HCT116 (cell line): Measurements from ENCODE around the gene CACNA1E. TPM values are rescaled to one million over a fixed set of nuclear protein-coding genes. Genes with fewer than 3 reads are reported as not detected.
"Not testable (repeated sequence)": the region's sequence is repeated elsewhere in the genome, so short reads cannot be mapped to it uniquely, and the experiment has no call there.

Experiments
- ATAC-seq: fragments of 200-7000 bp; cut with Tn5 transposase; 2 replicates; pipeline ENCODE4 v1.9.1; 2020; ENCODE audit warnings: mild to moderate bottlenecking, moderate library complexity
- BruUV-seq: library from RNA; stranded (reverse); fragments of 400-500 nt; replicated peaks from 2 replicates; lab custom pipeline; 2021; lab: Mats Ljungman, UMichigan
- CTCF ChIA-PET: fragments of 300-600 bp; sonication (Branson Sonifier 250); formaldehyde crosslinking; loops from one replicate; lab custom pipeline; 2021; ENCODE audit warnings: antibody characterized with exemption; lab: Charles Lee
- POLR2A ChIA-PET: fragments of 300-600, 350-600 bp; sonication (Branson Sonifier 250); formaldehyde crosslinking; loops from one replicate; lab custom pipeline; 2021; ENCODE audit warnings: antibody characterized with exemption; lab: Charles Lee
- RAD21 ChIA-PET, 2 experiments: fragments of 300-600 bp; sonication (Branson Sonifier 250); formaldehyde crosslinking; loops; one replicate each; lab custom pipeline; 2023; ENCODE audit warnings: low total read pairs in 2 of 2; ENCODE audit not compliant: uncharacterized antibody in 2 of 2, unreplicated experiment in 2 of 2, low non-redundant PET in 1 of 2; lab: Charles Lee
- DNase-seq: peaks from one replicate; pipeline ENCODE4 v3.0.0-alpha.2; 2010; ENCODE audit warnings: low read depth, low spot score
- H2AFZ ChIP-seq: fragments of 200-600 bp; shearing (Covaris generic), sonication (generic); 2 replicates; pipeline ENCODE4 v1.6.1; 2017; ENCODE audit warnings: low read depth, mixed run types, mixed read lengths, antibody characterized with exemption, low read length; ENCODE audit not compliant: poor library complexity, severe bottlenecking
- H3K27ac ChIP-seq: 2 replicates; pipeline ENCODE4 v1.5.1; 2012; ENCODE audit warnings: low read depth, low read length
- H3K27me3 ChIP-seq: fragments of 200-600 bp; sonication (generic); 2 replicates; pipeline ENCODE4 v1.6.1; 2016; ENCODE audit warnings: mixed run types, low read length, mixed read lengths; ENCODE audit not compliant: insufficient read depth
- H3K36me3 ChIP-seq, 2 experiments: fragments of 200-500 bp in 1 of 2; fragments of 200-600 bp in 1 of 2; sonication (Bioruptor generic) in 1 of 2; sonication (generic) in 1 of 2; 2 replicates each; pipeline versions ENCODE4 v1.5.1 to v1.6.1; 2014 to 2016; ENCODE audit warnings: low read length in 2 of 2, inconsistent platforms in 1 of 2, mixed read lengths in 1 of 2, mixed run types in 1 of 2; ENCODE audit not compliant: insufficient read depth in 2 of 2, control insufficient read depth in 1 of 2
- H3K4me1 ChIP-seq, 2 experiments: fragments of 200-600 bp in 1 of 2; sonication (generic) in 1 of 2; 2 replicates each; pipeline versions ENCODE4 v1.5.1 to v1.6.1; 2012 to 2017; ENCODE audit warnings: low read length in 2 of 2, inconsistent platforms in 1 of 2, mild to moderate bottlenecking in 1 of 2, mixed read lengths in 1 of 2, mixed run types in 1 of 2, moderate library complexity in 1 of 2; ENCODE audit not compliant: insufficient read depth in 2 of 2, control insufficient read depth in 1 of 2
- H3K4me2 ChIP-seq: fragments of 200-600 bp; sonication (generic); 2 replicates; pipeline ENCODE4 v1.6.1; 2017; ENCODE audit warnings: mixed run types, low read length, mixed read lengths
- H3K4me3 ChIP-seq, 2 experiments: fragments of 200-600 bp in 1 of 2; sonication (generic) in 1 of 2; replicated peaks in 1 of 2; 2 replicates each; pipeline ENCODE4 v1.5.1; 2011 to 2016; ENCODE audit warnings: low read length in 2 of 2, control low read depth in 1 of 2, low read depth in 1 of 2, mild to moderate bottlenecking in 1 of 2, mixed read lengths in 1 of 2, mixed run types in 1 of 2
- H3K79me2 ChIP-seq: fragments of 200-600 bp; sonication (generic); 2 replicates; pipeline ENCODE4 v1.6.1; 2017; ENCODE audit warnings: mild to moderate bottlenecking, mixed run types, low read length, moderate library complexity, mixed read lengths; ENCODE audit not compliant: insufficient read depth
- H3K9ac ChIP-seq: fragments of 200-600 bp; sonication (generic); 2 replicates; pipeline ENCODE4 v1.6.1; 2016; ENCODE audit warnings: low read length, mixed read lengths
- H3K9me2 ChIP-seq: fragments of 200-600 bp; sonication (generic), shearing (Covaris generic); 2 replicates; pipeline ENCODE4 v1.6.1; 2017; ENCODE audit warnings: mixed run types, mild to moderate bottlenecking, moderate library complexity; ENCODE audit not compliant: insufficient read depth
- H3K9me3 ChIP-seq, 2 experiments: fragments of 200-500 bp in 1 of 2; fragments of 200-600 bp in 1 of 2; sonication (Bioruptor generic) in 1 of 2; sonication (generic) in 1 of 2; 2 replicates each; pipeline ENCODE4 v1.6.1; 2014 to 2017; ENCODE audit warnings: low read length in 2 of 2, mixed read lengths in 2 of 2, inconsistent platforms in 1 of 2, low read depth in 1 of 2, mild to moderate bottlenecking in 1 of 2, mixed run types in 1 of 2, moderate library complexity in 1 of 2; ENCODE audit not compliant: control insufficient read depth in 1 of 2, insufficient read depth in 1 of 2
- H4K20me1 ChIP-seq: fragments of 200-600 bp; sonication (generic), shearing (Covaris generic); 2 replicates; pipeline ENCODE4 v1.6.1; 2017; ENCODE audit warnings: mixed run types, mild to moderate bottlenecking, moderate library complexity; ENCODE audit not compliant: insufficient read depth
- CBX3 ChIP-seq: IDR thresholded peaks from 2 replicates; pipeline ENCODE4 v1.6.1; 2012; ENCODE audit warnings: low read depth
- CEBPB ChIP-seq: IDR thresholded peaks from 2 replicates; pipeline ENCODE4 v1.6.1; 2012; ENCODE audit warnings: low read depth
- CTCF ChIP-seq, 3 experiments: fragments of 200-600 bp in 1 of 3; sonication (generic) in 1 of 3; IDR thresholded peaks in 2 of 3; conservative IDR thresholded peaks in 1 of 3; 2 replicates each; pipeline ENCODE4 v1.5.1; 2012 to 2017; ENCODE audit warnings: low read depth in 2 of 3, low read length in 2 of 3, antibody characterized with exemption in 1 of 3, borderline replicate concordance in 1 of 3, control low read depth in 1 of 3, mild to moderate bottlenecking in 1 of 3, mixed read lengths in 1 of 3, mixed run types in 1 of 3, moderate library complexity in 1 of 3; ENCODE audit not compliant: insufficient read depth in 1 of 3
- ELF1 ChIP-seq: IDR thresholded peaks from 2 replicates; pipeline ENCODE4 v1.6.1; 2012; ENCODE audit warnings: low read depth, borderline replicate concordance
- MAX ChIP-seq: IDR thresholded peaks from 2 replicates; pipeline ENCODE4 v1.6.1; 2012
- REST ChIP-seq: IDR thresholded peaks from 2 replicates; pipeline ENCODE4 v1.6.1; 2012; ENCODE audit warnings: low read depth
- SIN3A ChIP-seq: IDR thresholded peaks from 2 replicates; pipeline ENCODE4 v1.6.1; 2012; ENCODE audit warnings: low read depth
- SP1 ChIP-seq: IDR thresholded peaks from 2 replicates; pipeline ENCODE4 v1.6.1; 2012; ENCODE audit warnings: low read depth
- SRF ChIP-seq: IDR thresholded peaks from 2 replicates; pipeline ENCODE4 v1.6.1; 2012; ENCODE audit warnings: low read depth
- TCF7L2 ChIP-seq: IDR thresholded peaks from 2 replicates; pipeline ENCODE4 v1.7.0; 2011; ENCODE audit warnings: borderline replicate concordance, inconsistent platforms; ENCODE audit not compliant: insufficient read depth, insufficient read length; ENCODE audit errors: extremely low read depth
- ZFX ChIP-seq: fragments of 450-650 bp; IDR thresholded peaks from 2 replicates; pipeline ENCODE4 v1.6.1; 2017
- intact Hi-C: fragments of 100-400 bp; cut with micrococcal nuclease; formaldehyde crosslinking; loops from 2 replicates; pipeline ENCODE4 v1.10.0; 2022
- total RNA-seq: library from RNA; stranded (reverse); gene quantifications from one replicate; pipeline ENCODE4 v1.2.1, GENCODE V29; 2021; ENCODE audit not compliant: unreplicated experiment

The CACNA1E gene
- total RNA-seq, 1 experiment from 2014 or later, result 0.02 TPM

- no TSS peak for BruUV-seq
- no peak for DNase-seq
- no peak overlapping the region for H3K4me3 ChIP-seq
- no peaks in the 10 kb centered on the region for H3K79me2 ChIP-seq
- H3K27me3 ChIP-seq, result peaks cover 5% of the 10 kb centered on the region; the same call in 1 of the 2 replicates
- H3K9me2 ChIP-seq, result no peaks in the 10 kb centered on the region
- no peak for ATAC-seq
- no peak overlapping the region for H3K9ac ChIP-seq
- no peak overlapping the region for H2AFZ ChIP-seq
- no peaks in the 10 kb centered on the region for H3K9me3 ChIP-seq
- H3K27ac ChIP-seq, result no peak overlapping the region
- intact Hi-C loops, result no loop called here
- H4K20me1 ChIP-seq, result no peaks in the 10 kb centered on the region
- ChIA-PET POLR2A (no interaction called here), RAD21 (no interaction called here), CTCF (no interaction called here)
- TF ChIP-seq SIN3A (no peak), ZFX (no peak), CTCF (IDR thresholded peaks at IDR 0.05 in 2 of 3, conservative IDR thresholded peaks at IDR 0.05 in 1 of 3; ENCODE audit: borderline replicate concordance in 1 of 3, insufficient read depth in 1 of 3, low read depth in 2 of 3, low read length in 2 of 3) (no peak), MAX (no peak), SP1 (no peak), CBX3 (no peak), SRF (no peak), ELF1 (no peak), REST (no peak), TCF7L2 (no peak), CEBPB (no peak)
- no peaks in the 10 kb centered on the region for H3K36me3 ChIP-seq
- H3K4me1 ChIP-seq, result no peaks in the 10 kb centered on the region
- no peak overlapping the region for H3K4me2 ChIP-seq
These were observed 41.9 kb downstream of the CACNA1E start for GRCh38 chr1:181525104-181525721.

GRCh38 chr1:181528241-181528640 lies 44.9 kb downstream of the CACNA1E start:
- CTCF ChIA-PET, H3K4me3 ChIP-seq, H3K9me3 ChIP-seq, H4K20me1 ChIP-seq, ATAC-seq, H3K4me2 ChIP-seq, H3K9ac ChIP-seq, H3K9me2 ChIP-seq, H2AFZ ChIP-seq, BruUV-seq, DNase-seq, intact Hi-C loops, POLR2A ChIA-PET, RAD21 ChIA-PET, H3K79me2 ChIP-seq, H3K4me1 ChIP-seq, H3K27ac ChIP-seq, H3K36me3 ChIP-seq: not testable (repeated sequence)
- H3K27me3 ChIP-seq, result peaks cover 15% of the 10 kb centered on the region
